Neural crest cell (in vitro differentiated cells): Measurements from ENCODE around the gene PSMB2. TPM values are rescaled to one million over a fixed set of nuclear protein-coding genes. Genes with fewer than 3 reads are reported as not detected.

Source experiments
- DNase-seq: peaks from one replicate; pipeline ENCODE4 v3.0.0; 2021; ENCODE audit warnings: low read depth, mixed read lengths, low spot score
- H3K27ac Mint-ChIP-seq: one replicate; pipeline ENCODE4 v1.8.0; 2021; ENCODE audit warnings: mild to moderate bottlenecking, mixed read lengths; ENCODE audit not compliant: unreplicated experiment
- H3K27me3 Mint-ChIP-seq: 2 replicates; pipeline ENCODE4 v1.8.0; 2021; ENCODE audit warnings: low read depth, mild to moderate bottlenecking, mixed read lengths
- H3K36me3 Mint-ChIP-seq: 2 replicates; pipeline ENCODE4 v1.8.0; 2021; ENCODE audit warnings: low read depth, mild to moderate bottlenecking, mixed read lengths
- H3K4me1 Mint-ChIP-seq: 2 replicates; pipeline ENCODE4 v1.8.0; 2021; ENCODE audit warnings: mixed read lengths
- H3K4me3 Mint-ChIP-seq: one replicate; pipeline ENCODE4 v1.8.0; 2021; ENCODE audit warnings: mild to moderate bottlenecking, mixed read lengths
- H3K9me3 Mint-ChIP-seq: 2 replicates; pipeline ENCODE4 v1.8.0; 2021; ENCODE audit warnings: mixed read lengths
- CTCF ChIP-seq: fragments of 200-600 bp; sonication (generic); conservative IDR thresholded peaks from 2 replicates; pipeline ENCODE4 v1.5.0; 2021; ENCODE audit warnings: antibody characterized with exemption, mild to moderate bottlenecking
- total RNA-seq: library from RNA; stranded (reverse); gene quantifications from 2 replicates; pipeline ENCODE4 v1.2.1, GENCODE V29; 2021

PSMB2 gene
- total RNA-seq, 1 donor from 2014 or later: 104 TPM

GRCh38 chr1:35560256-35561225 is 80.8 kb downstream of the PSMB2 start:
- DNase-seq: no peak
- H3K9me3 Mint-ChIP-seq: no peaks in the 10 kb centered on the region
- no peak for TF ChIP-seq CTCF

GRCh38 chr1:35559317-35559944 is 81.9 kb downstream of the PSMB2 start:
- no peak for DNase-seq
- Mint-ChIP-seq H3K4me1 (peaks cover 45% of the 10 kb centered on the region), H3K36me3 (no peaks in the 10 kb centered on the region), H3K4me3 (peak overlapping the region; percentile 79), H3K27ac (peak overlapping the region; percentile 60), H3K9me3 (no peaks in the 10 kb centered on the region), H3K27me3 (no peaks in the 10 kb centered on the region)
- TF ChIP-seq CTCF: no peak

More at GRCh38 chr1:35560256-35561225, 80.8 kb downstream of the PSMB2 start:
- H3K27me3 Mint-ChIP-seq: no peaks in the 10 kb centered on the region
- H3K4me1 Mint-ChIP-seq: peaks cover 36% of the 10 kb centered on the region
- H3K36me3 Mint-ChIP-seq: no peaks in the 10 kb centered on the region
- no peak overlapping the region for H3K27ac Mint-ChIP-seq
- H3K4me3 Mint-ChIP-seq: peak overlapping the region; percentile 79

- peaks cover 45% of the 10 kb centered on the region for H3K4me1 Mint-ChIP-seq
- no peaks in the 10 kb centered on the region for H3K9me3 Mint-ChIP-seq
- no peaks in the 10 kb centered on the region for H3K36me3 Mint-ChIP-seq
- DNase-seq: peak; percentile 47
- no peak for TF ChIP-seq CTCF
- H3K27ac Mint-ChIP-seq: peak overlapping the region; percentile 97
- H3K4me3 Mint-ChIP-seq: peak overlapping the region; percentile 94
- H3K27me3 Mint-ChIP-seq: no peaks in the 10 kb centered on the region
Observed at GRCh38 chr1:35558374-35559316, 82.7 kb downstream of the PSMB2 start.

GRCh38 chr1:35557611-35558373 is 83.5 kb downstream of the PSMB2 start, which contains the start of gene NCDN:
NCDN (plus strand) TSS chr1:35557799; CDS start chr1:35558191, 392 bp downstream.
- Mint-ChIP-seq H3K27me3 (no peaks in the 10 kb centered on the region), H3K27ac (peak within 1 kb of the TSS; percentile 97), H3K4me1 (peaks cover 45% of the 10 kb centered on the region), H3K36me3 (no peaks in the 10 kb centered on the region), H3K9me3 (no peaks in the 10 kb centered on the region), H3K4me3 (peak within 1 kb of the TSS; percentile 94)
- no peak for TF ChIP-seq CTCF
- DNase-seq: peak; percentile 93
